Left renal pelvis (tissue), 4 donors: Measurements from ENCODE around the gene PLCB2. TPM values are rescaled to one million over a fixed set of nuclear protein-coding genes. Genes with fewer than 3 reads are reported as not detected.

ENCODE experiments used
- DNase-seq, 4 donors: peaks; one replicate each; pipeline ENCODE4 v3.0.0-alpha.2; 2013; ENCODE audit warnings: low read depth in 4 of 4, low spot score in 3 of 4
- polyA plus RNA-seq, 4 donors: library from polyadenylated mRNA; unstranded; fragments of 120-200 nt; gene quantifications; one replicate each; pipeline ENCODE4 v1.2.1, GENCODE V29; 2013; ENCODE audit not compliant: insufficient read length in 4 of 4

The PLCB2 gene
- polyA plus RNA-seq, 4 donors, result 7.8 to 15.1 (median 10.1) TPM

DNA sequence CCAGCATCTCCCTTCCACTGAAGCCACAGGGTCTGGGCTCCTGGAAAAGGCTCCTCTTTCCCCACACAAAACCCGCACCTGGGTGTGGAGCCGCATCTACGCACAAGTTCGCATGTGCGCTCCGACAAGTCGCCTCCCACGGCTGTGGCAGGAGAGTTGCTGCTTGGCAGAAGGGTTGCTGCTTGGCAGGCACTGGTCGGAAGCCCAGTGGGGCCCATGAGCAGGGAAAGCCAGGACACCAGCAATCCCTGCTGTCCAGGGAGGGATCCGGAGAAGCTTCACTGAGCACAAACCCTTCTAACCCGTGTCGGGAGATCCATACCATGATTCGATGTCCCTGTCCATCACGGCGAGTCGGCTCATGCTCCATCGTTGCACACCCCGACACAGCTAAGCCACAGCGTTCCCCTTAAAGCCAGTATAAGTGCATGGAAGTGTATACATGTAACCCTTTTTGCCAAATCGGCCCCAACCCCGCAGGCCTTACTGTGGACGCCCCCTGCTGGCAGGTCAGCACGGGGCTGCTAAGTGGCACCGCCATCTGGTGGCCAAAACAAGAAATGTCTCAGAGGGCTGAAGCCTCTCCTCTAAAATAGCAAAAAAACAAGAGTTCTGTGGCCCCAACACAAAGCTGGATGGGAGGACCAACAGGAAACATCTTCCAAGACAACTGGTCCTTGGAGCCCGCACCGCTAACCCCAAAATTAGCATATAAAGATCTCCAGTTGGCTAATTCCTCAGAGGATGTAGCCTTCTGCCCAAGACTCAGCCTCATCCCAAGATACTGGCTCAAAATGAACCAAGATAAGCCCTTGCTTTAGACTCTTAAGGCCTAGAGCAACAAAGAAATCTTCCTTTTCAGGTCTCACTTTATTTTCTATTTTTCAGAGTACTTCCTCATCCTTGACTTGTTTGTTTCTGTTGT is 33.1 kb downstream of the PLCB2 start:
- no peak for DNase-seq

DNA sequence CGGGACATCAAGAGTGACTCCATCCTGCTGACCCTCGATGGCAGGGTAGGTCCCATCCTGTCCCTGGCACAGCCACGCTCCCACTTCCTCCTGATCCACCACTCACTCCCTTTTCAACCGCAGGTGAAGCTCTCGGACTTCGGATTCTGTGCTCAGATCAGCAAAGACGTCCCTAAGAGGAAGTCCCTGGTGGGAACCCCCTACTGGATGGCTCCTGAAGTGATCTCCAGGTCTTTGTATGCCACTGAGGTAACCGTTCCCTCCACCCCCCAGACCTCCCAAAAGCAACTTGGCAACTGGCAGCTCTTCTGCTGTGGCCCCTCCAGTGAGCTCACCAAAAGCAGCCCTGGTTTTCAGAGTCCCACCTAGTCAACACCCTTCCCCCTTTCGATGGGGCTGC is 34.3 kb downstream of the PLCB2 start:
- DNase-seq, result no peak

DNA sequence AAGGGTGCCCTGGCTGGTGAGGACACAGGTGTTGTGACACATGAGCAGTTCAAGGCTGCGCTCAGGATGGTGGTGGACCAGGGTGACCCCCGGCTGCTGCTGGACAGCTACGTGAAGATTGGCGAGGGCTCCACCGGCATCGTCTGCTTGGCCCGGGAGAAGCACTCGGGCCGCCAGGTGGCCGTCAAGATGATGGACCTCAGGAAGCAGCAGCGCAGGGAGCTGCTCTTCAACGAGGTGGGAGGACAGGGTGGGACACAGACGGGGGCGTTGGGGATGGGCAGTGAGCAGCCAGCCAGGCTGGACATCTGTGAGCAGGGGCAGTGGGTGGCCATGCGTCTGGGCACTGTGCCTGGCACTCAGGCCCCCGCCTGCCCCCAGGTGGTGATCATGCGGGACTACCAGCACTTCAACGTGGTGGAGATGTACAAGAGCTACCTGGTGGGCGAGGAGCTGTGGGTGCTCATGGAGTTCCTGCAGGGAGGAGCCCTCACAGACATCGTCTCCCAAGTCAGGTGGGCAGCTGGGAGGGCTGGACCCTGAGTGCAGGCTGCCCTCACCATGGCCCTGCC is 35.2 kb downstream of the PLCB2 start:
- no peak for DNase-seq

DNA sequence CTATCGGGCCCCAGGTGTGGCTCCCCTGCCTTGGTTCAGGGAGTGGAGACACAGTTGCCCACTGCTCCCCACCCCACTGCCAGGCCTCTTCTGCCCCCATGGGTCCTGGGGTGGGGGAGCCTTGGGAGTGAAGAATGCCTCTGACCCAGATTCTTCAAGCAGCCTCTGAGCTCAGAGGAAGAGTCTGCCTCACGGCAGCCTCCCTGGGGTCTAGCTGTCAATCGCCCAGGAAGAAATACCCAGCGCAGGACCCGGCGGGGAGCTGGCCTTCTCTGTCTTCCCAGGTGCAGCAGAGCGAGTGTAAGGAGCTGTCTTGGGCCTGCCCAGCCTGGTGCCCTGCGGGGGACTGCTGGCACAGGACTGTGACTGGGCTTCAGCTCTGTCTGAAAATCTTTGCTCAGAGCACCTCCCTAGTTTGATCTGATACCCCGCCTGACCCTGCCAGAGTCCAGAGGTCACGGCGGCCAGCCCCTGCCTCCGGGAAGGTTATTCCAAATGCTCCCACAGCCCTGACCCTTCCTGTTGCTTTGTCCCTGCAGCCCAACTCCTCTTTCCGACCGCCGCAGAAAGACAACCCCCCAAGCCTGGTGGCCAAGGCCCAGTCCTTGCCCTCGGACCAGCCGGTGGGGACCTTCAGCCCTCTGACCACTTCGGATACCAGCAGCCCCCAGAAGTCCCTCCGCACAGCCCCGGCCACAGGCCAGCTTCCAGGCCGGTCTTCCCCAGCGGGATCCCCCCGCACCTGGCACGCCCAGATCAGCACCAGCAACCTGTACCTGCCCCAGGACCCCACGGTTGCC is 35.9 kb downstream of the PLCB2 start:
- no peak for DNase-seq

DNA sequence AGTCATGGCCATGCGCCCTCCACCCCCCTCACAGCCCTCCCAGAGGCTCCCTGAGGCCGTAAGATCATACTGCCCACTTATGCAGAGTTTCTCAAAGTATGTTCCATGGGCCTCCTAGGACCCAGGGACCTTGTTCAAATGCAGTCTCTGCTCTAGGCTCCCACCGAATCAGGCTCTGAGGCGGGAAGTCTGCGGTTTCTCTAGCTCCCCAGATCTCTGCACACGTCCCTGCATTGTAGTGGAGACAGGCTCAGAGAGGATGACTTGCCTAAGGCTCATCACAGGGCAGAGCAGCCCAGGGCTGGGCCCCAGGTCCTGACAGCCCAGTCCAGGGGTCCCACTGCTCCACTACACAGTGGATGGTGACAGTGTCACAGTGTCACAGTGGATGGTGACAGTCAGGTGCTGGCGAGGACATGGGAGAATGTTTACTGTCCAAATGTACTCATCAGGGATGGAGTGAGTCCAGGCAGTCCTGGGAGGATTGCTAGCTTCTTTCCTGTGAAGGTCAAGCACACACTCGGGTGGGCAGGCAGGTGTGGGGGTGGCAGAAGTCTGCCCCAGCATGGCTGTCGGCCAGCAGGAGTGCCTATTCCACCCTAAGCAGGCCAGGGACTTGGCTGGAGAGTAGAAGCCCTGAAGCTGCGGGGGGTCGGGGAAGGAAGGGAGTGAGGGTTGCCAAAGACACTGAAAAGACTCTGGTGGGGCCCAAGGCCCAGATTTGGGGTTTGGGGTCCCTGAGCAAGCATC is 37.3 kb downstream of the PLCB2 start:
- DNase-seq, result no peak

DNA sequence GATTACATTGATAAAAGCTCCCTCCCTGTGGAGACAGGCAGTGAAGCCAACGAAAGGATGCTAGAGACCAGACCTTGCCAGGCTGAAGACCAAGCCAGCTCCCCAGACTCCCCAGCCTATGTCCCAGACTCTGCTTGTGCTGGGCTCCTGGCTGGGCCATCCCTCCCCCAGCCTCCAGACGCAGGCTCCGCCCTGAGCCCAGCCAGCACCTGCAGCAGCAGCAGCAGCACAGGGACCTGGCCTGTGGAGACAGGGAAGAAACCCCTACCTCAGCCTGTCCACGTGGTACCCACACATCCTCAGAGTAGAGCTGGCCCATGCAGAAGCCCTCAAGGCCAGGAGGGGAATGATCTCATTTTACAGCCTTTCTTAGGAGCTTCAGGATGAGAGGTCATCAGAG is 38.1 kb downstream of the PLCB2 start:
- no peak for DNase-seq

DNA sequence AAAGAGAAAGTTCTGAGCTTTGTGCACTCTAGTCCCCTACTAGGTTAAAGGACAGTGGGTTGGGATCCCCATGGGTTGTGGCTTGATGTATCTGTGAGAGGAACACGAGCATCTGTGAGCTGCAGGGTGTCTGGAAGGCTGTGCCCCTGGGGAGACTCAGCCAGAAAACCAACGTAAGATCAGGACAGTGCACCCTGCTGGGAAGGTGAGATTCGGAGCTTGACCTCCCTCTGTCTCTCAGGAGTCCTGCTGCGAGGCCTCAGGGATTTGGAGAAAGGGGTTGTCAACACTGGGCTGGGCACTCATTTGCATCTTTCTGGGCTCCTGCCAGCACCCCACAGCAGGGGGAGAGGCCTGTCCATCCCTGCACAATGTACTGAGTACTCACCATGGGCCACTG is 40.1 kb downstream of the PLCB2 start:
- DNase-seq, result no peak

DNA sequence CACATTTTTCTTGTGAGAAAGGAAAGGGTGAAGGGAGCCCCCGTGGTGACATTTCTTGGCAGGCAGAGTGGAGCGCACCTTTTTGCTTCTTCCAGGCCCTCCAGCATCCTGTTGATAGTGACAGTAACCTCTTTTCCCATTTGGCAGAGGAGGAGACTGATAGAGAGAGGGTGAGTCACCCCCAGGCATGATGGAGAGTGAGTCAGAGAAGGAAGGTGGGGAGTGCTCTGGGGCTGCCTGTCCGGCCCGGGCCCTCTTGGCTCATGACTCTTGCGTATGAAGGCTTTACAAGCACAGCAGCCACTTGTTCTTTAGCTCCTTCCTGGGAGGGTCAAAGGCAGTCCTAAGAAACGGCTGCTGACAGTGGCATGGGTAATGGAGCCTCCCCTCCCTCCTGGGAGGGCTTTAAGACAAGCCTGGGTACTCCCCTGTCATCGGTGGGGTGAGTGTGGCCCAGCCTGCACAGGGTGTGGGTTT is 40.9 kb downstream of the PLCB2 start:
- DNase-seq, result no peak

DNA sequence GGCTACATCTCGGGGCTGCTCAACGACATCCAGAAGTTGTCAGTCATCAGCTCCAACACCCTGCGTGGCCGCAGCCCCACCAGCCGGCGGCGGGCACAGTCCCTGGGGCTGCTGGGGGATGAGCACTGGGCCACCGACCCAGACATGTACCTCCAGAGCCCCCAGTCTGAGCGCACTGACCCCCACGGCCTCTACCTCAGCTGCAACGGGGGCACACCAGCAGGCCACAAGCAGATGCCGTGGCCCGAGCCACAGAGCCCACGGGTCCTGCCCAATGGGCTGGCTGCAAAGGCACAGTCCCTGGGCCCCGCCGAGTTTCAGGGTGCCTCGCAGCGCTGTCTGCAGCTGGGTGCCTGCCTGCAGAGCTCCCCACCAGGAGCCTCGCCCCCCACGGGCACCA is 41.9 kb downstream of the PLCB2 start:
- no peak for DNase-seq

DNA sequence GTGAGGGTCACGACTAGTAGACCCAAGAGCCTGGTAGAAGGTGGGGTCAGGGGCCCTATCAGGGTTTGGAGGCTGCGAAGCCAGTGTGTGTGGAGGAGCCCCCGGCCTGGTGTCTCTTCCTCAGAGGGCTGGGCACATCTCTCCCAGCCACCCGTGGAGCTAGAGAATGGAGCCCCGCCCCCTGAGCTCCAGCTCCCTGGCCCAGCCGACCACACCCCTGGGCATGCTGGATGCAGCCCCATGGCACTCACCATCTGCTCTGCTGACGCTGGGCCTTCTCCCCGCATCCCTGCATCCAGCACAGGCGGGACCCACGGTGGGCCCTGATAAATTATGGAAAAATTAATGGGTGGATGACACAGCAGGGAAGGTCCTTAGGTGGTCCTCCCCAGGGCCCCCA is 42.4 kb downstream of the PLCB2 start:
- DNase-seq, result no peak

DNA sequence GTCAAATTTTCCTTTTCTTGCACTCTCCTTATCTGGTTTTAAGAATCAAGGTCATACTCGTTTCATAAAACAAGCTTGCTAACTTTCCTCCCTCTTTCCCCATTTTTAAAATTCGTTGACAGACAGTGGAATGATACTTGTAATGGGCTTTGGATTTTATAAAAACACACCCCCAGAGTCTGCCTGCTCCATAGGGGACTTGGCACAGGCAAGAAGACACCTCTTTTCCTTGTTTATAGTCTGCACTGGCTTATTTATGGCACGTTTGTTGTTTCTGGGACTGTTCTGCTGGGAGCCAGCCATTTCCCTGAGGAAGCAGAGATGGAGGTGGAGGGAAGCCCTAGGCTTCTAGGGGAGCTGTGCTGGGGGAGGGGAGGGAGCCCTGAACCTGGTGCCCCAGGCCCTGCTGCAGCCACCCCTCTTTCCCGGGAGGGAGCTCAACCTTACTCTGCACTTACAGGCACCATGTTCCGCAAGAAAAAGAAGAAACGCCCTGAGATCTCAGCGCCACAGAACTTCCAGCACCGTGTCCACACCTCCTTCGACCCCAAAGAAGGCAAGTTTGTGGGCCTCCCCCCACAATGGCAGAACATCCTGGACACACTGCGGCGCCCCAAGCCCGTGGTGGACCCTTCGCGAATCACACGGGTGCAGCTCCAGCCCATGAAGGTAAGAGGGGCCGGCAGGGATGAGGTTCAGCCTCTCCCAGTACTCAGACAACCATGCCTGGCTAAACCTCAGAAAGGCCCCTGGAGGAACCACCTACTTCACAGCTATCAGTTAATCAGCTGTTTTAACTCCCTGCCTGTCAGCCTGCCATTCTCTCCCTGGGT is 43.2 kb downstream of the PLCB2 start:
- no peak for DNase-seq

DNA sequence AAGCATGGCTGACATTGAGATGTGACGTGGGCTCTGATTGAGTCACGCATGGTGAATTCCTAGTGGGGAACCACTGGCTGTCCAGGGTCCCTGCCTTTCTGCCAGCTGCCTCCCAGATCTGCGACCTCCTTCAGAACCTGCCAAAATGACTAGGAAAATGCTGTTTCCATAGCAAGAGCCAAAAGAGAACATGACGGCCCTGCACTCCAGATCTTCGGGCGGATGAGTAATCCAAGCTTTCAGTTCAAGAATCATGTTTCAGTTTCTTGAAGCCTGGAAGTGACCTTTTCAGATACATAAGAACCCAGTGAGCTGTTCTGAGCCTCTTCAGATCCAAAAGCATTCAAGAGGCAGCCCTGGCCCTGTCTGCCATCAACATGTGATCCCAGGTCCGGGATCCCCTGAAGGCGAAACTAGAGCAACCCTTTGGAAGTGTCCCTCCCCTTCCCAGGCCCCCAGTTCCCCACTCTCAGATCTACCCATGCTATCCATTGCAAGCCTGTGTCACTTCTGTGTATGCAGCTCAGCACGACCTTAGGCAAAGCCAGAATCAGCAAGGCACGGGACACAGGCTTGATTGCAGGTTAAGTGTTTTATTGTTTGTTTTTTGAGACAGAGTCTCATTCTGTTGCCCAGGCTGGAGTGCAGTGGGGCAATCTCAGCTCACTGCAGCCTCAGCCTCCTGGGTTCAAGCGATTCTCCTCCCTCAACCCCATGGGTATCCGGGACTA is 44.5 kb downstream of the PLCB2 start:
- DNase-seq, result no peak

DNA sequence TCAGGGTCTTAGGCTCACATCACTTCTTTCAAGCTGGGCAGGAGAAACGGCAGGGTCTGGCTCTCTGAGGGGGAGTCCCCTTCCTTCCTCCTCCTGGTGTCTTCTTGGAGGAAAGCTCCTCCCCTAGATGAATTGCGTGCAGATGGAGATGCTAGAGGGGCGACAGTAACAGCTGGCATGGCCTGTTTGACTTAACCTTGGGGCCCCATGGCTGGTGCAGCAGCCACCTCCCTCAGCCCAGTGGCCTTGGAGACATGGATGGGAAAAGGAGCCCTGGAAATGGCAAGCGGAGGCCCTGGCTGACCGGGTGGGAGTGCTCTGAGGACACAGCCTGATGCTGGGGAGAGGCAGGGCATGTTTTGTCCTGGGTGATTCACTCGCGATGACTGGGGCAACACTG is 48.7 kb downstream of the PLCB2 start:
- DNase-seq, result no peak

DNA sequence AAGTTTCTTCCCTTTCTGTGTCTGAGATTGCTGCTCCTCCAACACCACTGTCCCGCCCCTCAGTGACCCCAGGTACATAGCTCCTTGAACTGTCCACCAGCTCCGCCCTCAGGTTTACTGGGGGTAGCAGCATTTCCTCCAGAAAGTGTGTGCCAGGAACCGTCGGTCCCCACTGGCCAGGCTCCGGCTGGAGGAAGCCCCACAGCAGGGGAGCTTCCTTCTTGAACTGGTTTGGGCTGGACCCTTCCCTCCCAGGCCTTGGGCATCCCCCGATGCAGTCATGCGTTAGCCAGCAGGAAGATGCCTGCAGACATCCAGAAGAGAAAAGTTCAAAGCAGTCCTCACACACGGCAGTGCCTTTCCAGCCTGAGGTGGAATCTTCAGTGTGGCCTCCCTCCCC is 49.2 kb downstream of the PLCB2 start:
- no peak for DNase-seq

DNA sequence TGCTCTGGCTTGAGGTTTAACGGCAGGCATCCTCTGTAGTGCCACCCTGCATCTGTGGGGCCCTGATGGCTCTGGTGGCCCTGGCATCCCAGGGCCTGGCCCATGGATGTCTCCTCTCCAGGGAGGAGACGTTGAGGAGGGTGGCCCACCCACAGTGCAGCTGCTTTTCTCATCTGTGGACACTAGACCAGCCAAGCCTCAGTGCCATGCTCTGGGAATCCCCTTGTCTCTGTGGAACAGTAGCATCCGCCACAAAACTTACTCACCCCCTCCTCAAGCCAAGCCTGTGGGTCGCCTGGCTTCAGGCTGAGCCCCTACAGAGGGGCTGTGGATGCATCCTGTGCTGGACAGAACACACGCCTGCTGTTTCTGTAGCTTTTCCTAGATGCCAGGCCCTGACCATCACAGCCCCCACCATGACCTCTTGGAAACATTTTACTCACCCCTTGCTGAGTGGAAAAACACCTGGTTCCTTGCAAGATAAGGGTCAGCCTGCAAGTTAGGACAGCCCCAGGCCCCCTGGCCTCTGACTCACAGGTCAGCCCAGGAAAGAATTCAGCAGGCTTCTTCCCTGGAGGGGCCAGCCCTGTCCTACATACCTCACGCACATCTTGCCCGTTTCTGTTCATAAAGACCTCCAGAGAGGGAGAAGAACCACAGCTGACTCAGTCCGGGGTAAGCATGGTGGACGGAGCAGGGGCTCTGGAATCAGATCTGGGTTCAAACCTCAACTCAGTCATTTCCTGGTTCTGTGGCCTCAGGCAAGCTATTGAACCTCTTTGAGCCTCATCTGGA is 49.9 kb downstream of the PLCB2 start:
- no peak for DNase-seq

DNA sequence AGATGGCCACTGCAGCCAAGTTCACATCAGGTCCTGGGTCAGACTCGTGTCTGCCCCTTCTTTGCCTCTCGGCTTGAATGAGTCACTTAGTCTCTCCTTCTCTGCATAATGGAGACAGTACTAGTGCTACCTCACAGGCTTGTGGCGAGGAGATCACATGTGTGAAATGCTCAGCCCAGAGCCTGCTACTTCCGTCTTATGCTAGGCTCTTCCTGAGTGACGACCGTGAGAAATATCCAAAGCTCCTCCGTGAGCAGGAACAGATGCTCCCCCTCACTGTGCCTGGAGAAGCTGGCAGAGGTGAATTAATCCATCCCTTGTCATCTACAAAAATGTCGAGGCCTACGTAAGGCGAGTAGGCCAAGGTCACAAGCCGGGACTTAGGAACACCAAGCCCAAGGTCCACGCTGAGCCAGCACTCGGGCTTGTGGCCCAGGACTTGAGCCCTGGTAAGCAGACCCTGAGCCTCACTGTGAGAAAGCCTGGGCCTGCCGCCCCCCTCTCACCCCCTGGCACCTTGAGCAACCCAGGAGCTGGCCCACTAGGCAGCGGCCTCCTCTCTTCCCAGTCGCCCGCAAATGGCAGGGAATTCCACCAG is 51.0 kb downstream of the PLCB2 start:
- DNase-seq, result no peak

DNA sequence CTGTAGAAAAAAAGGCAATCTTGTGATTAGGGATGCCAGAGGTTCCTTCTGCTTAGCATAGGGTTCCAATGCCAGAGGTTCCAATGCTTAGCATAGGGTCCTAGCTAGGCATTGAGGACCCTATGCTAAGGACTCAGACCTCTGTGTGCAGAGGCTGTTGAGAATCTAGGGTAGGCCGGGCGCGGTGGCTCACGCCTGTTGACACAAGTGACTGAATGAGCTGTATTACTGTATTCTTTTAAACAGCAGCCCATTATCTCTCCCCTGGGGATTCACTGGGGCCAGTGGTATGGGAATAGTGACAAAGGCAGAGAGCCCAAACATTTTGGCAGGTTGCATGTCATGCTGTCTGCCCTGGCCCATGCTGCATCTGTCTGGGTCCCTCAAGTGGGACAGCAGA is 52.7 kb downstream of the PLCB2 start:
- DNase-seq, result no peak

DNA sequence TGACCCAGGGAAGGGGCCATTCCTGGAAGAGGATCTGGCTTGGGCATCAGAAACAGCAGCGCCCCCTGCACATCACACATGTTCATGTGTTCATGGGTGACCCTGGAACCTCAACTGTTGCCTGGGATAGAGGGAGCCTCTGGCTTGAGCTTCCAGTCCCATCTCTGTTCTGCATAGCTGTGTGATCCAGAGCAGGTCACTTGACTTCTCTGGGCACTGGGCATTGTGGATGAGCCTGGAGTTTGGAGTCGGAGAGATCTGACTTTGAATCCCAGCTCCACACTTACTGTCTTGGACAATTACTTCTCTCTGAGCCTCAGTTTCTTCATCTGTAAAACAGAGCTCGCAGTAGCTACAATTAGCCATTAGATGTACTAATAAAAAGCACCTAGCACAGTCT is 53.3 kb downstream of the PLCB2 start:
- no peak for DNase-seq
